Upper lobe of left lung (tissue), 6 donors: Measurements from ENCODE around the gene ZNF407. TPM values are rescaled to one million over a fixed set of nuclear protein-coding genes. Genes with fewer than 3 reads are reported as not detected.

ENCODE experiments used
- ATAC-seq, 2 donors: fragments of 200-7000 bp; cut with Tn5 transposase; one replicate each; pipeline ENCODE4 v1.9.1; 2022; ENCODE audit warnings: mild to moderate bottlenecking in 2 of 2, moderate library complexity in 2 of 2; ENCODE audit not compliant: low FRiP score in 2 of 2
- DNase-seq, 2 donors: peaks; one replicate each; pipeline ENCODE4 v3.0.0-alpha.2; 2019 to 2020
- H3K27ac ChIP-seq, 4 donors: fragments of 200-600 bp; sonication (generic); one replicate each; pipeline ENCODE4 v1.5.1; 2016 to 2019
- H3K27me3 ChIP-seq, 4 donors: fragments of 200-600 bp; sonication (generic); one replicate each; pipeline ENCODE4 v1.5.1; 2017 to 2019
- H3K36me3 ChIP-seq, 4 donors: fragments of 200-600 bp; sonication (generic); one replicate each; pipeline ENCODE4 v1.5.1; 2016 to 2019
- H3K4me1 ChIP-seq, 4 donors: fragments of 200-600 bp; sonication (generic); one replicate each; pipeline ENCODE4 v1.5.1; 2018 to 2019
- H3K4me3 ChIP-seq, 4 donors: fragments of 200-600 bp; sonication (generic); one replicate each; pipeline ENCODE4 v1.5.1; 2017 to 2019; ENCODE audit warnings: mild to moderate bottlenecking in 2 of 4, moderate library complexity in 1 of 4
- H3K9me3 ChIP-seq, 4 donors: fragments of 200-600 bp; sonication (generic); one replicate each; pipeline ENCODE4 v1.5.1; 2018 to 2019
- CTCF ChIP-seq, 6 experiments: fragments of 450-650 bp in 4 of 6; fragments of 200-600 bp in 2 of 6; sonication (generic) in 2 of 6; IDR thresholded peaks; one replicate each; pipeline ENCODE4 v1.5.1; 2016 to 2019; ENCODE audit warnings: antibody characterized with exemption in 6 of 6
- EP300 ChIP-seq, 4 donors: sonication (generic); formaldehyde crosslinking; IDR thresholded peaks; one replicate each; pipeline ENCODE4 v1.5.1; 2017; ENCODE audit warnings: antibody characterized with exemption in 4 of 4, control low read depth in 2 of 4
- POLR2A ChIP-seq, 4 donors: fragments of 450-650 bp; IDR thresholded peaks; one replicate each; pipeline ENCODE4 v1.5.1; 2016 to 2017; ENCODE audit warnings: antibody characterized with exemption in 4 of 4, mild to moderate bottlenecking in 2 of 4
- POLR2AphosphoS5 ChIP-seq, 2 donors: sonication (generic); formaldehyde crosslinking; IDR thresholded peaks; one replicate each; pipeline ENCODE4 v1.5.1; 2017; ENCODE audit warnings: antibody characterized with exemption in 2 of 2
- WGBS, 2 donors: methylation state at CpG; one replicate each; pipeline ENCODE4 v1.1.5; 2017 to 2018; 5-methylcytosine and 5-hydroxymethylcytosine counted together
- total RNA-seq, 6 donors: library from RNA; depleted of rRNA in 4 of 6; stranded (reverse); fragments of >200 nt in 4 of 6; gene quantifications; one replicate each; pipeline versions ENCODE4 v1.1.0 to v1.2.1, GENCODE V29; 2016 to 2021
- donor health status: DM: no; HTN: no; CAD: no; lungs with moderate emphysema.
- donor health status: DM: no; HTN: yes; CAD: no; lungs with severe emphysema.

The ZNF407 gene
- total RNA-seq, 6 donors from 2014 or later, result 12.2 to 77.5 (median 17.1) TPM

- no peak overlapping the region for H3K4me3 ChIP-seq
- H3K36me3 ChIP-seq, result no peaks in the 10 kb centered on the region
- H3K4me1 ChIP-seq, result no peaks in the 10 kb centered on the region
- ATAC-seq (no peak), DNase-seq (no peak)
- H3K9me3 ChIP-seq, result no peaks in the 10 kb centered on the region
- no peak overlapping the region for H3K27ac ChIP-seq
- WGBS, 2 donors, result 91 to 95% methylated on average over 1 of the region's 1 CpG
- TF ChIP-seq EP300 (IDR thresholded peaks at IDR 0.05) (no peak), POLR2AphosphoS5 (IDR thresholded peaks at IDR 0.05) (no peak), POLR2A (IDR thresholded peaks at IDR 0.05) (no peak), CTCF (IDR thresholded peaks at IDR 0.05) (no peak)
- no peaks in the 10 kb centered on the region for H3K27me3 ChIP-seq
Observed at GRCh38 chr18:74825460-74825859, 227.8 kb downstream of the ZNF407 start.

GRCh38 chr18:74826572-74826971 lies 228.9 kb downstream of the ZNF407 start:
- no peaks in the 10 kb centered on the region for H3K27me3 ChIP-seq
- no peaks in the 10 kb centered on the region for H3K4me1 ChIP-seq
- ATAC-seq, result no peak
- WGBS, 2 donors, result 88 to 92% methylated on average over 5 of the region's 5 CpGs
- no peak for DNase-seq
- H3K4me3 ChIP-seq, result no peak overlapping the region
- TF ChIP-seq EP300 (IDR thresholded peaks at IDR 0.05) (no peak), POLR2AphosphoS5 (IDR thresholded peaks at IDR 0.05) (no peak), CTCF (IDR thresholded peaks at IDR 0.05) (no peak), POLR2A (IDR thresholded peaks at IDR 0.05) (no peak)
- H3K9me3 ChIP-seq, result no peaks in the 10 kb centered on the region
- no peak overlapping the region for H3K27ac ChIP-seq
- no peaks in the 10 kb centered on the region for H3K36me3 ChIP-seq

DNA sequence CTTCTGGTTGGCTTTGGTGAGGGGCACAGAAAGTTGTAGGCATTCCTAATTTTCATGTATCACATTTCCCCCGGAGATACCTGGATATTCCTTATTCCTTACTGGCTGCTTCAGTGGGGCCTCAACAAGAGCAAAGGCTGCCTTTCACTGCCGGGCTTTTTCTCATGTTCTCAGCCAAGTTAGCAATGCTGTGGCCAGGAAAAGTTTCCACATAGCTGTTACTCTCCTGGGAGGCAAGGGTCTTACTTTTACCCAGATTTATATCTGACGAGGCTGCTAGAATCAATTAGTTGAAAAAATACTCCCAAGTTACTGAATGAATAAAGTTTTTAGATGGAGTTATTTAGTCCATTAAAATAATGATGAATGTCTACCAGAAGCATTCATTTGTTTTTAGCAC lies 230.5 kb downstream of the ZNF407 start:
- Histone ChIP-seq H3K36me3 (no peaks in the 10 kb centered on the region), H3K4me3 (no peak overlapping the region), H3K27me3 (no peaks in the 10 kb centered on the region), H3K9me3 (no peaks in the 10 kb centered on the region), H3K27ac (no peak overlapping the region), H3K4me1 (no peaks in the 10 kb centered on the region)
- TF ChIP-seq POLR2AphosphoS5 (IDR thresholded peaks at IDR 0.05) (no peak), EP300 (IDR thresholded peaks at IDR 0.05) (no peak), CTCF (IDR thresholded peaks at IDR 0.05) (no peak), POLR2A (IDR thresholded peaks at IDR 0.05) (no peak)
- 83 to 85% methylated on average over 3 of the region's 3 CpGs for WGBS, 2 donors
- DNase-seq, result no peak
- ATAC-seq, result no peak

GRCh38 chr18:74831571-74832250 lies 234.0 kb downstream of the ZNF407 start:
- DNase-seq (no peak), ATAC-seq (peak in 1 of 2 donors; percentile 43)
- H3K4me1 ChIP-seq, result peaks cover 0 to 8% (median 0%) of the 10 kb centered on the region in 4 donors
- 89 to 92% methylated on average over 13 of the region's 13 CpGs for WGBS, 2 donors
- no peaks in the 10 kb centered on the region for H3K36me3 ChIP-seq
- no peak overlapping the region for H3K4me3 ChIP-seq
- H3K27ac ChIP-seq, result no peak overlapping the region
- H3K27me3 ChIP-seq, result no peaks in the 10 kb centered on the region
- TF ChIP-seq EP300 (IDR thresholded peaks at IDR 0.05) (no peak), POLR2A (IDR thresholded peaks at IDR 0.05) (no peak), POLR2AphosphoS5 (IDR thresholded peaks at IDR 0.05) (no peak), CTCF (IDR thresholded peaks at IDR 0.05) (no peak)
- no peaks in the 10 kb centered on the region for H3K9me3 ChIP-seq

GRCh38 chr18:74832381-74832780 lies 234.7 kb downstream of the ZNF407 start:
- TF ChIP-seq POLR2A (IDR thresholded peaks at IDR 0.05), result no peak
- TF ChIP-seq EP300 (IDR thresholded peaks at IDR 0.05), result no peak
- no peak for TF ChIP-seq POLR2AphosphoS5 (IDR thresholded peaks at IDR 0.05)
- no peak for TF ChIP-seq CTCF (IDR thresholded peaks at IDR 0.05)
- H3K36me3 ChIP-seq, result no peaks in the 10 kb centered on the region
- peaks cover 0 to 8% (median 0%) of the 10 kb centered on the region in 4 donors for H3K4me1 ChIP-seq
- no peaks in the 10 kb centered on the region for H3K9me3 ChIP-seq
- DNase-seq, result no peak
- H3K27me3 ChIP-seq, result no peaks in the 10 kb centered on the region
- no peak overlapping the region for H3K27ac ChIP-seq
- no peak overlapping the region for H3K4me3 ChIP-seq
- no peak for ATAC-seq
